HG03520 (cell line): ENCODE data around the gene MYEOV.

Source experiments
- ATAC-seq: cut with Tn5 transposase; IDR thresholded peaks from one replicate; pipeline ENCODE4 v1.9.1; 2021; ENCODE audit warnings: mild to moderate bottlenecking, moderate library complexity; ENCODE audit not compliant: unreplicated experiment

MYEOV gene

DNA sequence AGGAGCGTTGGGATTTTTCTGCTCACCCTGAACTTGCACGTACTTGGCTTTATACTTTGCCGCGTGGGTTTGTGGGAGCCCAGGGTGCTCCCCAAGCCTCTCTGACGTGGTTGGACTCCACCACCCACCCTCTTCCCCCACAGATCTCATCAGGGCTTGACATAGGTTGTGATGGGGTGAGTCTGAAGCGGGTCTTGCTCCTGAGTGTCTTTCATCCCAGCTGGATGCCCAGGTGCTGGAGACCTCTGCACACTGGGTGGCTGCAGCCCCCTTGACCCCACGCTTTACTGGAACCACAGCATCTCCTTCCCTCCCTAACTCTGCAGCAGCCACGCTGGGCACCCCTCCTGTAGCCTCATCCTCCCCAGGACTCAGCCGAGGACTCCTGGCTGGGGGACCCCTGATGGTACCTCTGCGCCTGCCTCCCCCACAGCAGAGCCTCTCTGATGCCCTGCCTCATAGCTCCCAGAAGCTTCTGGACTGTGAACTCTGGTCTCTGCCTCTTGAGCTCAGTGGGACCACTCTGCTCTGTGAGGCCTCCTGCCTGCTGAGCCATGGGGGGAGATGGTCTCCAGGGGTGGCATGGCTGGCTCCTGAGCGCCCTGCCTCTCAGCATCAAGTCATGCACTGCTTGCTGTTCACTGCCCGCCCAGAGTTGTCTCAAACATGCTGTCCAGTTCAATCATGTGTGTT is 45.2 kb downstream of the MYEOV start:
- no peak for ATAC-seq

DNA sequence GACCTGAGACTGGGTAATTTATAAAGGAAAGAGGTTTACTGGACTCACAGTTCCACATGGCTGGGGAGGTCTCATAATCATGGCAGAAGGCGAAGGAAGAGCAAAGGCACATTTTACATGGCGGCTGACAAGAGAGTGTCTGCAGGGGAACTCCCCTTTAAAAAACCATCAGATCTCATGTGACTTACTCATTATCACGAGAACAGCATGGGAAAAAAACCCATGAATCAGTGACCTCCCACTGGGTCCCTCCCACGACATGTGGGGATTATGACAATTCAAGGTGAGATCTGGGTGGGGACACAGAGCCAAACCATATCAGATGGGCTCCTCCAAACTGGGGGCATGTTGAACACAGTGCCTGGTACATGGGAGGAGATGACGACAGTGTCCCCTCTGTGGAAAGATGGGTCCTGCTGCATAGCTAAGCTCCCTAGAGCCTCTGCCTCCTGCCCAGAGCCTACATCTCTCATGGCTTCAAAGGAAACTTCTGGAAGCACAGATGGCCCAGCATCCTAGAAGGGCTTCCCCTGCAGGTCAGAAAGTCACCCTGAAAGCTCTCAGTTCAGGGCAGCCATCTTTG is 46.1 kb downstream of the MYEOV start:
- no peak for ATAC-seq

DNA sequence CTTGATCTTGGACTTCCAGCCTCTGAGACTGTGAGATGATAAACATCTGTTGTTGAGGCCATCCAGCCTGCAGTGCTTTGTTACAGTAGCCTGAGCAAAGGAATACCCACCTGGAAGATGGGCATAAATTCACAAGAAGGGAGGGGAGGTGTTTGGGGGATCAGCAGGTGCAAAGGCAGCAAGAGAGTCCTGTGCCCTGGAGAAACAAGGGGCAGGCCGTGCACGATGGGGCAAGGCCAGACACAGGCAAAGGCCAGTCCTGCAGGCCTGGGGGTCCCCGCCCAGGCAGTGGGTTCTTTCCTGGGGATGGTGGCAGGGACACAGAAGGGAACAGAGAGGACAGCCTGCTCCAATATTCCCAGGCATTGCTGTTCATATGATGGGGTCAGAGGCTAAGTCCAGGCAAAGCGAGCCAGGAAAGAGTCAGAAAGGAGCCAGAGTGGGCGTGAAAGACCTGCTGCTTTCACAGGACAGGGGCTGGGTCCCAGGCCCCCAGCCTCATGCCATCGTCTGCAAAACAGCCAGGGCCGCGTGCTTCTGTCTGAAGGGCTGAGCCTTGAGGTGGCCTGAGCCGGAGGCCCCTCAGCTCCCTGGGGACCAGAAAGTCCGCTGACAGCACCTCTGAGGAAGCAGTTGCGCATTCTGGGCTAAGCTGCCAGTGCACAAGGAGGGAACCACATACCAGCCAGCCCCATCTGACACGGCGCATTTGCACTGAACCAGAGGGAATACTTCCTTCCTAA is 48.8 kb downstream of the MYEOV start:
- no peak for ATAC-seq

DNA sequence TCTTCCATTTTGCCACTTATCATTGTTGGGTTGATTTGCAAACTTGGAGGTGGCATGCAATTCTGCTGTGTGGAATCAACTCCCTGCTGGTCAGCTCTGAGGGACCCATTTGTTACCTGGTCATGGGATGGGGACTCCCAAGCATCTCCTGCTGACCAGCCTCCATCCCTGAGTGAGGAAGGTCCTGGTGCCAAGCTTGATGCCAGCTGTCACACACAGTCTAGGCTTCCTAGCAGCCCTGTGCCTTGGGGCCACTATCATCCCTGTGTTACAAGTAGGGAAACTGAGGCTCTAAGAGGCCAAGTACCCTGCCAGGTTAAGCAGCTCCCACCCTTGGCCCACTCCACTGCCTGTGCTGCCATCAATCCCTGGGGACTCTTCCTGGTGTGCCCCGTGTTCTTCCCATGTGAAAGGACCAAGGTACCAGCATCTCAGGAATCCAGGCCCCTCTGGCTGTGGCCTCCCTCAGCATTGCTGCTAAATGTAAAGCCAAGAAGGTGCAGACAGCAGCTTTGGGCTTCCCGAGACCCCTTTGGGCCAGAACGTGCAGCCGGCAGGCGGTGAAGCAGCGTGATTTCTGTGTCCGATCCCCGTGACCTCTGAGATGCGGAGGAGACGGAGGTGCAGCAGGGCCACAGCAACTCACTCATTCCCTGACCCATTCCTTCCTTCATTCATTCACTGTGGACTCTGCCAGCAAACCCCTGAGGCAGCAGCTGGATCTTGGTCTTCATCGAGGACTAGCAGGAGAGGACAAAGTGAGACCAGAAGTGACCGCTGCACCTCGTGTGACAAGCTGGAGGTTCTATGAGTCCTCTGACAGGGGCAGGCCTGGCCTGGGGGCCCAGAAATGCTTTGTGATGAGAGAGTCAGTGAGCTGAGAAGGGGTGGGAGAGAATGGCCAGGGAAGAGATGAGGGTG is 49.7 kb downstream of the MYEOV start:
- ATAC-seq: no peak

DNA sequence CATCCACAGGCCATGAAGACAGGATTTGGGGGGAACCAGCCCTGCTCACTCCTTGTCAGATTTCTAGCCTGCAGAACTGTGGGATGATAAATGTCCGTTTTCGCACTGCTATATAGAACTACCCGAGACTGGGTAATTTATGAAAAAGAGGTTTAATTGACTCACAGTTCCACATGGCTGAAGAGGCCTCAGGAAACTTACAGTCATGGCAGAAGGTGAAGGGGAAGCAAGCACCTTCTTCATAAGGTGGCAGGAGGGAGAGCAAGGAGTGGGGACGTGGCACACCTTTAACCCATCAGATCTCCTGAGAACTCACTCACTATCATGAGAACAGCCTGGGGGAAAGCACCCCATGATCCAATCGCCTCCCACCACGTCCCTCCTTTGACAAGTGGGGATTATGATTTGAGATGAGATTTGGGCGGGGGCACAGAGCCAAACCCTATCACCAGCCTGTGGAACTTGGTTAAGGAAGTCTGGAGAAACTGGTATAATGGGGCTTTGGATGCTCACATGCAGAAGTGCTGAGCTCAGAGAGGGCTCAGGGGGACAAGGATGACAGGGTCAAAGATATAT is 50.7 kb downstream of the MYEOV start:
- ATAC-seq: no peak
